Breast epithelium (tissue), 4 donors: Measurements from ENCODE around the gene PRKCD. TPM values are rescaled to one million over a fixed set of nuclear protein-coding genes. Genes with fewer than 3 reads are reported as not detected.

ENCODE experiments used
- DNase-seq, 2 donors: peaks; one replicate each; pipeline ENCODE4 v3.0.0-alpha.2; 2019; ENCODE audit warnings: low spot score in 2 of 2
- H3K27ac ChIP-seq, 2 donors: fragments of 200-600 bp; sonication (generic) in 1 of 2; one replicate each; pipeline ENCODE4 v1.5.1; 2016 to 2019; ENCODE audit warnings: mild to moderate bottlenecking in 1 of 2
- H3K27me3 ChIP-seq, 2 donors: fragments of 200-600 bp; sonication (generic) in 1 of 2; one replicate each; pipeline versions ENCODE4 v1.5.1 to v1.6.0; 2017 to 2019; ENCODE audit warnings: control low read depth in 1 of 2, mild to moderate bottlenecking in 1 of 2
- H3K36me3 ChIP-seq: fragments of 200-600 bp; one replicate; pipeline ENCODE4 v1.5.1; 2019
- H3K4me1 ChIP-seq, 2 donors: fragments of 200-600 bp; sonication (generic); one replicate each; pipeline ENCODE4 v1.5.1; 2016 to 2019; ENCODE audit warnings: control low read depth in 1 of 2
- H3K4me3 ChIP-seq, 3 donors: fragments of 200-600 bp; sonication (generic); 1 replicate in 2 of 3; 2 replicates in 1 of 3; pipeline ENCODE4 v1.5.1; 2016 to 2019; ENCODE audit warnings: mild to moderate bottlenecking in 3 of 3, moderate library complexity in 2 of 3
- H3K9me3 ChIP-seq, 2 donors: fragments of 200-600 bp; sonication (generic) in 1 of 2; one replicate each; pipeline ENCODE4 v1.5.1; 2016 to 2019; ENCODE audit warnings: control low read depth in 1 of 2
- CTCF ChIP-seq, 3 donors: fragments of 450-650 bp; IDR thresholded peaks; one replicate each; pipeline ENCODE4 v1.5.1; 2016 to 2017; ENCODE audit warnings: antibody characterized with exemption in 3 of 3, mild to moderate bottlenecking in 3 of 3, moderate library complexity in 3 of 3
- POLR2A ChIP-seq: fragments of 450-650 bp; IDR thresholded peaks from one replicate; pipeline ENCODE4 v1.6.1; 2016; ENCODE audit warnings: antibody characterized with exemption, mild to moderate bottlenecking, moderate library complexity
- POLR2AphosphoS5 ChIP-seq, 3 donors: sonication (generic); formaldehyde crosslinking; IDR thresholded peaks; one replicate each; pipeline ENCODE4 v1.6.1; 2017; ENCODE audit warnings: antibody characterized with exemption in 3 of 3
- intact Hi-C: fragments of 100-400 bp; cut with DNase I; formaldehyde crosslinking; loops from one replicate; pipeline ENCODE4 v1.15.1; 2023; ENCODE audit warnings: low total_unique reads
- total RNA-seq, 3 donors: library from RNA; depleted of rRNA; stranded (reverse); fragments of >200 nt; gene quantifications; one replicate each; pipeline ENCODE4 v1.1.0, GENCODE V29; 2016

The PRKCD gene
- total RNA-seq, 3 donors from 2014 or later, result 14.0 to 36.8 (median 15.1) TPM

- H3K4me1 ChIP-seq, result no peaks in the 10 kb centered on the region
- no peaks in the 10 kb centered on the region for H3K9me3 ChIP-seq
- no peaks in the 10 kb centered on the region for H3K27me3 ChIP-seq
- no peak overlapping the region for H3K27ac ChIP-seq
- DNase-seq, result no peak
- no peak overlapping the region for H3K4me3 ChIP-seq
- intact Hi-C loops, result no loop called here
- H3K36me3 ChIP-seq, result peaks cover 11% of the 10 kb centered on the region
- TF ChIP-seq POLR2A, result no peak
Measured at GRCh38 chr3:53231532-53232511, 70.8 kb downstream of the PRKCD start.

- H3K4me3 ChIP-seq, result no peak overlapping the region
- H3K27me3 ChIP-seq, result no peaks in the 10 kb centered on the region
- DNase-seq, result no peak
- H3K9me3 ChIP-seq, result no peaks in the 10 kb centered on the region
- intact Hi-C loops, result no loop called here
- H3K4me1 ChIP-seq, result no peaks in the 10 kb centered on the region
- H3K27ac ChIP-seq, result no peak overlapping the region
- H3K36me3 ChIP-seq, result peaks cover 10% of the 10 kb centered on the region
- TF ChIP-seq POLR2A (no peak), POLR2AphosphoS5 (IDR thresholded peaks at IDR 0.05) (no peak), CTCF (IDR thresholded peaks at IDR 0.05) (no peak)
Measured at GRCh38 chr3:53232641-53233377, 71.8 kb downstream of the PRKCD start.

- no peaks in the 10 kb centered on the region for H3K36me3 ChIP-seq
- H3K4me1 ChIP-seq, result no peaks in the 10 kb centered on the region
- H3K27me3 ChIP-seq, result no peaks in the 10 kb centered on the region
- H3K27ac ChIP-seq, result no peak overlapping the region
- no peak overlapping the region for H3K4me3 ChIP-seq
- no peaks in the 10 kb centered on the region for H3K9me3 ChIP-seq
- intact Hi-C loops, result no loop called here
- no peak for TF ChIP-seq CTCF (IDR thresholded peaks at IDR 0.05)
- TF ChIP-seq POLR2AphosphoS5 (IDR thresholded peaks at IDR 0.05), result no peak
- TF ChIP-seq POLR2A, result no peak
- DNase-seq, result no peak
Measured at GRCh38 chr3:53234130-53234840, 73.3 kb downstream of the PRKCD start.

GRCh38 chr3:53234841-53235232 lies 73.8 kb downstream of the PRKCD start:
- no peak for DNase-seq
- TF ChIP-seq POLR2AphosphoS5 (IDR thresholded peaks at IDR 0.05) (no peak), POLR2A (no peak), CTCF (IDR thresholded peaks at IDR 0.05) (no peak)
- Histone ChIP-seq H3K9me3 (no peaks in the 10 kb centered on the region), H3K27me3 (no peaks in the 10 kb centered on the region), H3K27ac (no peak overlapping the region), H3K4me3 (no peak overlapping the region), H3K36me3 (no peaks in the 10 kb centered on the region), H3K4me1 (no peaks in the 10 kb centered on the region)
- intact Hi-C loops, result loop anchor here (5.0 kb wide), 1 partner anchor 1283 kb away; no protein-coding TSS in a partner anchor

- Histone ChIP-seq H3K36me3 (no peaks in the 10 kb centered on the region), H3K27ac (no peak overlapping the region), H3K27me3 (no peaks in the 10 kb centered on the region), H3K4me3 (no peak overlapping the region), H3K4me1 (no peaks in the 10 kb centered on the region), H3K9me3 (no peaks in the 10 kb centered on the region)
- TF ChIP-seq CTCF (IDR thresholded peaks at IDR 0.05) (no peak), POLR2AphosphoS5 (IDR thresholded peaks at IDR 0.05) (no peak), POLR2A (no peak)
- intact Hi-C loops, result loop anchor here (5.0 kb wide), 1 partner anchor 1283 kb away; no protein-coding TSS in a partner anchor
- DNase-seq, result no peak
Measured at GRCh38 chr3:53235545-53235944, 74.5 kb downstream of the PRKCD start.
